Measurements from ENCODE around the gene SP4.
"Not testable (repeated sequence)": the region's sequence is repeated elsewhere in the genome, so short reads cannot be mapped to it uniquely, and the experiment has no call there.

SP4 gene

DNA sequence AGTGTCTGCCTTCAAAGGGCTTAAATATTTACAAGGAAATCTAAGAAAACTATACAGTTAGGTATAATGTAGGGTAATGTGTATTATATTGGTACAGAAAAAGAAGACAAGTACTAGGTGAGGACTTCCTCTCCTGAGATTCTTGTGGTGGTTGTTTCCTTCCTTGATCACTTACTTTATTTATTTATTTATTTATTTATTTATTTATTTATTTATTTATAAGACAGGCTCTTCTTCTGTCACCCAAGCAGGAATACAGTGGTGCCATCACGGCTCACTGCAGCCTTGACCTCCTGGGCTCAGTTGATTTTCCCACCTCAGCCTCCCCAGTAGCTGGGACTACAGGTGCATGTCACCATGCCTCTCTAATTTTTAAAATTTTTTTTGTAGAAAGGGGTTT lies 96.8 kb downstream of the SP4 start:
- no peak for DNase-seq

DNA sequence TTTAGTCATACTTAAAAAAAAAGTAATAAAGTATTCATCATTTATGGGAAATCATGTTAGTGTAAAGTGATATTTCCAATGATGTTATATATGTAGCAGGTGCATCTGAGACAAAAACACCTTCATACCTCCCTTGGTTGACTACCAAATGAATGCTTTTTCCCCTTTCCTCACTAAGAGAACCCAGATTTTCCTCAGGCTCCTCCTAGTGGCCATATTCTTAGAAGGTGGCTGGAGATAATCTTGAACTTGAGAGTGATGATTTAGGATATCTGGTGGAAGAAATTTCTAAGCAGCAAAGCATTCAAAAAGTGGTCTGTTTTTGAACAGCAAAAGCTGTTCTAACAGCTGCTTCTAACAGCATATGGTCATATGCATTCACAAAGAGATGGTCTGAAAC lies 98.1 kb downstream of the SP4 start:
- no peak for DNase-seq

DNA sequence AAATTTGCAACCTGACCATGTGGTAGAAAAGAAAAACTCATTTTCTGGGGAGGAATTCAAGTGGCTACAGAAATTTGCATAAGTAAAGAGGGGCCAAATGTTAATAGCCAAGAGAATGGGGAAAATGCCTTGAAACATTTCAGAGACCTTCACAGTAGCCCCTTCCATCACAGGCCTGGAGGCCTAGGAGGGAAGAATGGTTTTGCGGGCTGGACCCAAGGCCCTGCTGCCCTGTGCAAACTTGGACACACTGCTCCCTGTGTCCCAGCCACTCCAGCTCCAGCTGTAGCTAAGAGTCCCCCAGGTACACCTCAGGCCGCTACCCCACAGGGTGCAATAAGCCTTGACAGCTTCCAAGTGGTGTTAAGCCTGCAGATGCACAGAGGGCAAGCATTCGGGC lies 98.6 kb downstream of the SP4 start:
- no peak for DNase-seq

DNA sequence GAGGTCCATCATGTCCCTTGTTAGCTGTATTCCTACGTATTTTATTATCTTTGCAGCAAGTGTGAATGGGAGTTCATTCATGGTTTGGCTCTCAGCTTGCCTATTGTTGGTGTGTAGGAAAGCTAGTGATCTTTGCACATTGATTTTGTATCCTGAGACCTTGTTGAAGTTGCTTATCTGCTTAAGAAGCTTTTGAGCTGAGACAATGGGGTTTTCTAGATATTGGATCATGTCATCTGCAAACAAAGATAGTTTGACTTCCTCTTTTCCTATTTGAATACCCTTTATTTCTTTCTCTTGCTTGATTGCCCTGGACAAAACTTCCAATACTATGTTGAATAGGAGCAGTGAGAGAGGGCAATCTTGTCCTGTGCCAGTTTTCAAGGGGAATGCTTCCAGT lies 104.6 kb downstream of the SP4 start:
- DNase-seq, result not testable (repeated sequence)

DNA sequence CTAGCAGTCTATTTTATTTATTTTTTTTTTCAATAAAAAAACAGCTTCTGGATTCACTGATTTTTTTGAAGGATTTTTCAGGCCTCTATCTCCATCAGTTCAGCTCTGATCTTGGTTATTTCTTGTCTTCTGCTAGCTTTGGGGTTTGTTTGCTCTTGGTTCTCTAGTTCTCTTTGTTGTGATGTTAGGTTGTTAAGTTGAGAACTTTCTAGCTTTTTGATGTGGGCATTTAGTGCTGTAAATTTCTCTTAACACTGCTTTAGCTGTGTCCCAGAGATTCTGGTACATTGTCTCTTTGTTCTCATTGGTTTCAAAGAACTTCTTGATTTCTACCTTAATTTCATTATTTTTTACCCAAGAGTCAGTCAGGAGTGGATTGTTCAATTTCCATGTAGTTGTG lies 105.8 kb downstream of the SP4 start:
- not testable (repeated sequence) for DNase-seq

DNA sequence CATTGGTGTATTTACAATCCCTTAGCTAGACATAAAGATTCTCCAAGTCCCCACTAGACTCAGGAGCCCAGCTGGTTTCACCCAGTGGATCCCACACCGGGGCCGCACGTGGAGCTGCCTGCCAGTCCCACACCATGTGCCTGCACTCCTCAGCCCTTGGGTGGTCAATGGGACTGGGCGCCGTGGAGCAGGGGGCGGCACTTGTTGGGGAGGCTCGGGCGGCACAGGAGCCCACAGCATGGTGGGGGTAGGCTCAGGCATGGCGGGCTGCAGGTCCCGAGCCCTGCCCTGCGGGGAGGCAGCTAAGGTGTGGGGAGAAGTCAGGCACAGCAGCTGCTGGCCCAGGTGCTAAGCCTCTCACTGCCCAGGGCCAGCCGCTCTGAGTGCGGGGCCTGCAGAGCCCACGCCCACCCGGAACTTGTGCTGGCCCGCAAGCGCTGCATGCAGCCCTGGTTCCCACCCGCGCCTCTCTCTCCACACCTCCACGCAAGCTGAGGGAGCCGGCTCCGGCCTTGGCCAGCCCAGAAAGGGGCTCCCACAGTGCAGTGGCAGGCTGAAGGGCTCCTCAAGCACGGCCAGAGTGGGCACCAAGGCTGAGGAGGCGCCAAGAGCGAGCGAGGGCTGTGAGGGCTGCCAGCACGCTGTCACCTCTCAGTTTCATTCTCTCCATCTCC lies 108.7 kb downstream of the SP4 start:
- DNase-seq, result not testable (repeated sequence)

DNA sequence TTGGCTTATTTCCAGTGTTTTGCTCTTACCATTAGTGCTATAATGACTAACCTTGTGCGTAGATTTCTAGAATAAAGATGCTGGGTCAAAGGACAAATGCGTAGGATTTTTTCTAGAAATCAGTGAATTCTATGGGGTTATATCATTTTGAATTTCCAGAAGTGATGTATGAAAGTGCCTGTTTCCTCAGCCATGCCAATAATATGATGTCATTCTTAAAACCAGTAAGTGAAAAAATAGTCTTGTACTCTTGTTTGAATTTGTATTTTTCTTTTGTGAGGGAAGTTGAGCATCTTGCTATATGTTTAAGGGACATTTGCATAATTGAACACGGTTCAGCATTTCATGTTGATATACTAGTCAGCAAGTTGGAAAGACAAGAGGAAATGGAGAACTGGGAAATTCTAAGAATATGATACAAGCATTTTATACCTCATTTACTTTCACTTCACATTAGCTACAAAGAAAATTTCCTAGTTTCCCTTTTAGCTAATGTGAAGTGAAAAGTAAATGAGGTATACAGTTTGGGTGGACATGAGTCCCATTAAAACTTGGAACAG lies 111.1 kb downstream of the SP4 start:
- no peak for DNase-seq

DNA sequence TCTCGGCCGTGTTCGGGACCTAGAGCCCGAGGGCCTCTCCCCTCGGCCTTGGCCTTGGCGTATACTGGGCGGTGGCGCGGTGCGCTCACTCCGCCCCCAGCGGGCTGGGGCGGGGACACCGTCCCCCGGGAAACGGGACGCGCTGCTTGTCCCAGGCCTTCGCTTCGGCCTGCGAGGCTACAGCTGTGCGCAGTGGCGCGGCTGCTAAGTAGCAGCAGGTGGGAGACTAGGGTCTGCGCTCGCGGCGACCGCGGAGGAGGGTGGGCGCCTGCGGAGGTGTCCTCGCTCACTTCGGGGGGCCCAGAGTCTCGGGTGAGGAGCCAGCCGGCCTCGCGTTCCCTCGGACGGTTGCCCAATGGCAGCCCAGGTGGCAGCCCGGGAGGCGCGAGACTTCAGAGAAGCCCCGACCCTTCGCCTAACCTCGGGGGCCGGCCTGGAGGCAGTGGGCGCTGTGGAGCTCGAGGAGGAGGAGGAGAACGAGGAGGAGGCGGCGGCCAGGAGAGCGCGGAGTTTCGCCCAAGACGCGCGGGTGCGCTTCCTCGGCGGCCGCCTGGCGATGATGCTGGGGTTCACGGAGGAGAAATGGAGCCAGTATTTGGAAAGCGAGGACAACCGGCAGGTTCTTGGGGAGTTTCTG lies 115.1 kb downstream of the SP4 start, which contains the start of gene DNAH11:
Gene DNAH11, plus strand, starts transcription at position 149 of the 637 bp plus-strand sequence. Its CDS starts 207 bp downstream, at position 356.
- DNase-seq, result peak in 4 of 51 donors; percentile 1 to 8 (median 2)

DNA sequence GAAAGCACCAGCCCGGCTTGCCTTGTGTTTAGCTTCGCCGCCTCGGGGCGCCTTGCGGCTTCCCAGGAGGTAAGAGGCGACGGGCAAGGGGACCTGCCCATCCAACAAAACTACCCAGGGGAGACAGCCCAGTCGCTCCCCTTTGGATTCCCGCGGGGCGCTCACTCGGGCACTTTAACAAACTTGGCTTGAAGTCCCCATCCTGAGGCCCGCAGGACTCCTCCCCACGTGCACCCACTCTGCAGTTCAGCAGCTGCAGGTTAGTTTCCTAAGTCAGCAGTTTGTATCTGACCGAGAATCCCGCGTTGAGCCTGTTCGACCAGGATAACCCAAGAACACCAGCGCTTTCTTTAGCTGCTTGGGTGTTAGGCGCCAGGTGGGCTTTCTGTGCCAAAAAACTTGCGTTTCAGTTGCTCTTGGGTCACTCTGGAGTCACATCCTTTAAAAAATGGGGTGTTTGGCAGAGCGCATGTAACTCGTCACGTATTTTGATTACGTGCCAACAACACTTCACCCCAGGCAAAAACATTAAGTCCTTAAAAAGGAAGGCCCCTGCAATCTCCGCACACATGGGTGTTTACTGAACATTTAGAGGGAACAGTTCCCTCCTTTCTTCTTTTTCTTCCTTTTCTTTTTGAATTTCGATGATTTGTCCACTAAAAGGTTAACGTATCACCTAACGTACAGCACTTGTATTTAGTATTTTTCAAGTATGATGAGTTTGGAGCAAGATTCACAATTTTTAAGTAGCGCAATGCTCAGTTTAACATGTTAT lies 115.8 kb downstream of the SP4 start:
- DNase-seq, result no peak

DNA sequence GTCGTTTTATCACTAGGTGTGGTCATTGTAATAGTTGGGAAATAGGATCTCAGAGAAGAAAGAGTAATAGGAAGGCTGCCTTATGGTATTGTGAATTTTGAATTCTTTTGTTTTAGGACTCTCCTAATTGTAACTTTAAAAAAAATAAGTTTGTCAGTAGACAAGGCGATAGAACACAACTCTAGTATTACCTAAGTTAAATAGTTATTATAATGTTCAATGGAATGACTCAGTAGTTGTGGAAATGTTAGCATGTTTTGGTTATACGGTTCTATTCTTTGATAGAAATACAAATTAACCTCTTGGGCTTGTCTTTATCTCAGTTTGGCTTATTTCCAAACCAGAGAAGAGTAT lies 116.4 kb downstream of the SP4 start:
- DNase-seq, result no peak

DNA sequence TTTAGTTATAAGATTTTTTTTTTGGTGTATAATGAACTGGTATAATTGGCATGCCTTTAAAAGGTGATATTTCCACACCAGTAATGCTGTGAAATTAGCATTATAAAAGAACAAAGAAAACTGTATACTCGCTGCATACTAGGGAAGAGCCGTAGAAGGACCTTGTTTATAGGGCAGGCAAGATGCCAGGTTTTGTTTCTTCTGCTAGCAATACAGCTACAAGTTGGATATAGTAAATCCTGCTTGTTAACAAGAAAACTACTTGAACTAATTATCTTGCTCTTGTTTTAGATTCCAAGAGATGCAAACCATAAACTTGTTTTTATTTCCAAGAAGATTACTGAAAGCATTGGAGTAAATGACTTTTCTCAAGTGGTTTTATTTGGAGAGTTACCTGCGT lies 116.8 kb downstream of the SP4 start:
- DNase-seq, result no peak

DNA sequence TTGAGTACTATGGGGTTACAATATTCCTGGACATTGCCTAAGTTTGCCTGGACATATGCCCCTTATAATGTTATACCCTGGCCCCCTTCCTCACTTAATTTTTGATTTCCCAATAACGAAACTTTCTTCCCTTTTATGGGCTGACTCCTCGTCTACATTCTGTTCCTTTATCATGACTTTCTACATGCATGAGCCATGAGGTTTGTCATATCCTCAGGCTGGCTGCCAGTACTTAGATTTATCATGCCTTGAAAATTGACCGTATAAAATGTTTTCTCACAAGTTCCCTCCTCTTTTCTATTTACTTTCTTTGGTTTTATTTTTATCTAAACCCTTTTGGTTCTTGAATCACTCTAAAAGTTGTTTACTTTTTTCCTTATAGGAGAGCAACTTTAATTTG lies 119.6 kb downstream of the SP4 start:
- no peak for DNase-seq

DNA sequence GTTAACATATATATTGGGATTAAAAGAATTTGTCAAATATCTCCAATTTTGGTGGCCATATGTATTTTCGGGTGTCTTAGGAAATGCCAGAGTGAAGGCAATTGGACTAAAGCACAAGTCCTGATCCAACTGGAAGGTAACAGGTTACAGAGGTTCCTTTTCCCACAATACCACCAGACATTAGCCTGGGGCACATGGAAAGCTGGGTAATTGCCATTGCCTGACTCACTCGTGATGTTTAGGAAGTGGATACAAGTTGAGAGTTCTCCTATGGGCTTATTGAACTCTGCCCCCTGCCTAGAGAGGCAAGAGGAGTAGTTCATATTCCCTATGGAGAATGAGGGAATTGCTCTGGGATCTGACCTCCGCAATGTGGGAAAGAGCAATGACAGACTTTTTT lies 120.6 kb downstream of the SP4 start:
- DNase-seq, result no peak

DNA sequence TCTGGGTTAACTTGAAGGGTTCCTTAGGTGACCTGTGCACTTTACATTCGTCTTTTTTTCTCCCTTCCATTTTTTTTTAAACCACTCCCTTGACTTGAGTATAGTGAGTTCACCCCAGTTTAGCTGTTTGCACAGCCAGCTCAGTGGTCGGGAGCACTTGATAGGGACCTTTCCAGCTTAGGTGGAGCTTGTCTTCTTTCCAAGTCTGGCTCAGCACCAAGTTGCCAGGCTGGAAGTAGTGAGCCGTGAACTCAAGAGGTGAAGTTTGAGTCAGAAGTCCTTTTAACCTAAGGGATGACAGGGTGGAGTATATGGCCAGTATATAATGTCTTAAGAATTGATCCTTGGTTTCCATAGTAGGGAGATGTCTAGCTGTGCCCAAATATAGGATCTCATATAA lies 122.2 kb downstream of the SP4 start:
- no peak for DNase-seq

DNA sequence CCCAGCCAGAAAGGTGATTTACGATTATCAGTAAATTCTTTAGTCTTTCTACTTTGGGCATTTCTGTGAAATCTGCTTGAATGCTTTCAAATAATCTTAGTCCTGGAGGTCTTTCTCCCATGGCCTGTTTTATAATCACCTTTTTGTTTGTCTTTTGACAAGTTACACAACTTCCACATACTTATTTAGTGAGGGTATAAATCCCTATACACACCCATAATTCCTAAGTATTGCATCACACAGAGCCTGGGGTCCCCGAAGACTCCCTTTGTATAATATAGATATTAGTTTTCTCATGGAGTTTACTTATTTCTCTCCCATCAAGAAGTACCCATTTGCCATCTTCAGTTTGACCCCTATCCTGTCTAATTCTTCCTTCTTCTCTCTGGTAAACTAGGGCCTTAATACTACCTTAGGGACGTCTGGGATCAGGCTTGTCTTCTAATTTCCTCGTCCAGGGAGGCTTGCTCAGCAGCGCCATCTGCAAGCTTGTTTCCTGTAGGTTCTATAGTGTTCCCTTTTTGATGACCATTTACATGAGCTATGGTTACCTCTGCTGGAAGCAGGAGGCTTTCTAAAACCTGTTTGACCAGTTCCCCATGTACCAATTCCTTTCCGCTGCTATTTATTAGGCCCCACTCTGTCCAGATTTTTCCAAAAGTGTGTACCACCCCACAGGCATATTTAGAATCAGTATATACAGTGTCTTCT lies 123.1 kb downstream of the SP4 start:
- no peak for DNase-seq

DNA sequence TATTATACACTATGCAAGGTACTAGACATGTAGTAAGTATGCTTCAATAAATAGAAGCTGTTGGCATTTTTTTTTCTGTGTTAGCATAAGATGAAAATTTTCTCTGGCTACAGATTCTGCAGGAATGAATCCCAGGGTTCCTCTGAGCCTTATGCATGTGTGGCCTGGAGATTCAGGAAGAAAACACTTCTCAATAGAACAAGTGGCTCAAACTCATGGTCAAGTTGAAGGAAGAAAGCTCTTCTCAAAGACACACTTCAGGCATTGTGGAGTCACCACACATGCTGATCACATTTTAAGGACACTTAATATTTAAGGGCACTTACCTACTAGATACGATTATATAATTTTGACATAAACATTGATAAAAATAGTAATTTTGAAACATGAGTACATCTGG lies 134.5 kb downstream of the SP4 start:
- DNase-seq, result no peak

Measured in hypothalamus (tissue), 51 donors.